ENCODE data around the gene CSMD2.

DNA sequence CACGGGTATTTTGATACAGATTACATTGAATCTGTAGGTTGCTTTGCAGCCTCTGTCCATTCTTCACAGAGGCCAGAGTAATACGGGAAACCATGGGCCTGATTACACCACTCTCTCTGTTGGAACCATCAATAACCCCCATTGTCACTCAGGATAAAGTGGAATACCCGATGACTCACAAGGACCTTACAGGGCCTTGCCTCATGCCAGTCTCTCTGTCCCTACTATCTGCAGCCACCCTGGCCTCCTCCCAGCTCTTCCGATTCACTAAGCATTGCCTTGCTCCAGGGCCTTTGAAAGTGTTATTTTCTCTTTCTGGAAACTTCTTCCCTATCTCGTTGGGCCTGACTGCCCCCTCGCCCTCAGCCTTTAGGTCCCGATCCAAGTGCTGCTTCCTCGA lies 239.4 kb downstream of the CSMD2 start:
- no peak for TF ChIP-seq ARNT (IDR thresholded peaks at IDR 0.05)
- no peak for TF ChIP-seq TARDBP (IDR thresholded peaks at IDR 0.05)
- TF ChIP-seq ELF4 (IDR thresholded peaks at IDR 0.05): no peak
- no peak for TF ChIP-seq CTBP1 (IDR thresholded peaks at IDR 0.05; ENCODE audit: borderline replicate concordance)
- TF ChIP-seq FOXM1 (IDR thresholded peaks at IDR 0.05; ENCODE audit: borderline replicate concordance): no peak
- TF ChIP-seq SP1 (IDR thresholded peaks at IDR 0.05): no peak
- no peak for TF ChIP-seq SUZ12 (IDR thresholded peaks at IDR 0.05)
- TF ChIP-seq BHLHE40 (IDR thresholded peaks at IDR 0.05; ENCODE audit: borderline replicate concordance): no peak
- TF ChIP-seq FOXA1 (IDR thresholded peaks at IDR 0.05): no peak
- no peak for TF ChIP-seq FOXK2 (IDR thresholded peaks at IDR 0.05)
- TF ChIP-seq HDGF (IDR thresholded peaks at IDR 0.05; ENCODE audit: borderline replicate concordance): no peak
- TF ChIP-seq, protein P1, sequence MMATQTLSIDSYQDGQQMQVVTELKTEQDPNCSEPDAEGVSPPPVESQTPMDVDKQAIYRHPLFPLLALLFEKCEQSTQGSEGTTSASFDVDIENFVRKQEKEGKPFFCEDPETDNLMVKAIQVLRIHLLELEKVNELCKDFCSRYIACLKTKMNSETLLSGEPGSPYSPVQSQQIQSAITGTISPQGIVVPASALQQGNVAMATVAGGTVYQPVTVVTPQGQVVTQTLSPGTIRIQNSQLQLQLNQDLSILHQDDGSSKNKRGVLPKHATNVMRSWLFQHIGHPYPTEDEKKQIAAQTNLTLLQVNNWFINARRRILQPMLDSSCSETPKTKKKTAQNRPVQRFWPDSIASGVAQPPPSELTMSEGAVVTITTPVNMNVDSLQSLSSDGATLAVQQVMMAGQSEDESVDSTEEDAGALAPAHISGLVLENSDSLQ (IDR thresholded peaks at IDR 0.05): no peak
- TF ChIP-seq ZNF384 (IDR thresholded peaks at IDR 0.05): no peak

All from HEK293T (cell line).